Activated CD4-positive, CD25-positive, alpha-beta regulatory T cell treated with anti-CD3 and anti-CD28 coated beads, Interleukin-2, amount 50 U/mL, for 24 hours (primary cell): ENCODE results near the gene CBFA2T3.

Experiments
- ATAC-seq, 2 donors: fragments of 150-1000 bp; cut with Tn5 transposase; one replicate each; pipeline ENCODE4 v1.10.0; 2021; ENCODE audit warnings: mild to moderate bottlenecking in 1 of 2, moderate library complexity in 1 of 2

CBFA2T3 gene

GRCh38 chr16:88830783-88831182 is 146.2 kb downstream of the CBFA2T3 start:
- no peak for ATAC-seq

GRCh38 chr16:88830258-88830657 is 146.7 kb downstream of the CBFA2T3 start:
- ATAC-seq = no peak

GRCh38 chr16:88828711-88829110 is 148.3 kb downstream of the CBFA2T3 start:
- ATAC-seq = no peak

- ATAC-seq = no peak
Observed at GRCh38 chr16:88827727-88828126, 149.3 kb downstream of the CBFA2T3 start.

GRCh38 chr16:88826070-88826840 is 150.8 kb downstream of the CBFA2T3 start:
- ATAC-seq = no peak

- ATAC-seq = no peak
Observed at GRCh38 chr16:88825146-88825545, 151.9 kb downstream of the CBFA2T3 start.
